ENCODE measurements around the gene CT45A1.
"Not testable (repeated sequence)": the region's sequence is repeated elsewhere in the genome, so short reads cannot be mapped to it uniquely, and the experiment has no call there.

Gene CT45A1

DNA sequence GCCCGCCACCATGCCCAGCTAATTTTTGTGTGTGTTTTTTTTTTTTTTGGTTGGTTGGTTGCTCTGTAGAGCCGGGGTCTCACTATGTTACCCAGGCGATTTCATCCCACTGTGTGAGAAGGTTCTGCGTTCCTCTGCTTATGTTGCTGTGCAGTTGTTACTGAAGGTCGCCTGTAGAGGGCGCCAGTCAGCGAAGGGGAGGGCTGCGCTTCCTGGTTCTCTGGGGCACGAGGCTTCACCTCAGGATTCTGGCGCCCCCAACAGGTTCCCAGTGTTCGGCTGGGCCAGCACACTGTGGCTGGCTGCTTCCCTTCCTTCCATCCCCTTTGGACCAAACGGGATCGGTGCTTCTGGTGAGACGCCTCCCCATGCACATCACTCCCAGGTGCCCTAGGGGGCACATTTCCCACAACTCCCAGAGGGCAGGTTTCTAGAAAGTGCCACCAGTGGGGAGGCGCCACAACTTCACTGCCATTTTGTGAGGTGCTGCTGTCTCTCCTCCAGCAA lies at the start of gene CT45A1:
CT45A1 (plus strand) TSS at position 457 of the 507 bp plus-strand sequence. CDS start 5,302 bp downstream, outside the sequence.
- POLR2A ChIA-PET; DNase-seq (ENCODE audit: extremely low spot score); CTCF ChIA-PET: not testable (repeated sequence)

- DNase-seq (ENCODE audit: extremely low spot score); CTCF ChIA-PET; POLR2A ChIA-PET: not testable (repeated sequence)
These were observed 40.5 kb upstream of the CT45A1 start for GRCh38 chrX:135672979-135673378.

DNA sequence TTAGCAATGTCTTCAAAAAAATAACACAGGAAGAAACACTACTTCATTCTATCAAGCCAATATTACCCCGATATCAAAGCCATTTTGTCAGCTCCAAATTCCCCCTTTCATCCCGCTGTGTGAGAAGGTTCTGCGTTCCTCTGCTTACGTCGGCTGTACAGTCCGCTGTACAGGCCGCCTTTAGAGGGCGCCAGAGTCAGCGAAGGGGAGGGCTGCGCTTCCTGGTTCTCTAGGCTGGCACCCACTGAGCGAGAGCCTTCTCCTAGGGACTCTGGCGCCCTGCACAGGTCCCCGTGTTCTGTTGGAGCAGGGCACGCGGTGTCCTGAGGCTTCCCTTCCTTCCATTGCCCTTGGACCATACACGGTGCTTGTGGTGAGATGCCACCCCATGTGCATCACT lies 25.3 kb upstream of the CT45A1 start:
- peak; percentile 39 for DNase-seq (ENCODE audit: extremely low spot score)
- CTCF ChIA-PET = no interaction called here
- POLR2A ChIA-PET = no interaction called here
- TF ChIP-seq ARNT (IDR thresholded peaks at IDR 0.05) = no peak
- TF ChIP-seq TARDBP (IDR thresholded peaks at IDR 0.05) = no peak
- TF ChIP-seq CTBP1 (IDR thresholded peaks at IDR 0.05; ENCODE audit: borderline replicate concordance) = no peak
- TF ChIP-seq FOXM1 (IDR thresholded peaks at IDR 0.05; ENCODE audit: borderline replicate concordance) = peak; percentile 23; the same call in 1 of the 2 replicates
- TF ChIP-seq ELF4 (IDR thresholded peaks at IDR 0.05) = no peak
- TF ChIP-seq LEF1 (IDR thresholded peaks at IDR 0.05; ENCODE audit: borderline replicate concordance) = no peak
- TF ChIP-seq HDGF (IDR thresholded peaks at IDR 0.05; ENCODE audit: borderline replicate concordance) = no peak
- no peak for TF ChIP-seq NFRKB (IDR thresholded peaks at IDR 0.05)
- no peak for TF ChIP-seq SP1 (IDR thresholded peaks at IDR 0.05)
- TF ChIP-seq ZNF384 (IDR thresholded peaks at IDR 0.05) = no peak
- no peak for TF ChIP-seq FOXA1 (IDR thresholded peaks at IDR 0.05)
- no peak for TF ChIP-seq FOXK2 (IDR thresholded peaks at IDR 0.05)
- TF ChIP-seq PKNOX1 (IDR thresholded peaks at IDR 0.05) = no peak
- TF ChIP-seq L3MBTL2 (conservative IDR thresholded peaks at IDR 0.05) = 0 out of 2 replicates have a peak, but pooled peaks have one; percentile 32

DNA sequence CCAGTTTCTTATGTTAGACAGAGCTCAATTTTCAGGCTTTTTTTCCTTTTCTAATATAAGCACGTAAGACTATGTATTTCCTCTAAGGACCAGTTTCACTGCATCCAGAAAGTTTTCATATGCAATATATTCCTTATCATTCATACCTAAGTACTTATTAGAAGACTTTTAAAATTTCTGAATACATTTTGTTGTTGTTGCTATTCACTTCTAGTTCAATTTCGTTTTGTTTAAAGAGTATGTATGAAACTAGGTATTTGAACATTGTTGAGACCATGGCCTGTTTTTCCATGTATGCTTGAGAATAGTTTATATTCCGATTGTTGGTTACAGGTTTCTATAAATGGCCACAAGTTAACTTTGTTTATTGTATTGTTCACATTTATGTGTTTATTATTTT lies 18.0 kb upstream of the CT45A1 start:
- ChIA-PET CTCF (no interaction called here), POLR2A (no interaction called here)
- TF ChIP-seq SP1 (IDR thresholded peaks at IDR 0.05) = no peak
- no peak for TF ChIP-seq ELF4 (IDR thresholded peaks at IDR 0.05)
- no peak for DNase-seq (ENCODE audit: extremely low spot score)

DNA sequence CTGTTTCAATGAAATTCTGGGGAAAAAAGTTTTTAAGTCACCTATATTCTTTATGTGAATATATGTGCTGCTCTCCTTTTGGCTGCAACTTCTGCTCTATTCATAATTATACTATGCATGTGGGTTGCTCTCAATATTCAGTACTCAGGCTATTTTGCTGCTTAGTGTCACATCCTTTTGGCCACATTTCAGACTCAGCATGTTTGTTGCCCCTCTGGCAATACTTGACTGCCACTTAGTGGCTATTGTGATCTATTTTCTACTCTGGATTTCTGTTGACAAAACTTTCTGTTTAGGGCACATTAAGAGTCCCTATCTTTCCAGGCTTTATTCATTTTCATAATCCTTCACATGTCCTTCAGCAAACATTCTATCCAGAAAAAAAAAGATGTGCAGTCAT lies 15.8 kb upstream of the CT45A1 start:
- TF ChIP-seq L3MBTL2 (conservative IDR thresholded peaks at IDR 0.05) (no peak), ARNT (IDR thresholded peaks at IDR 0.05) (no peak)
- ChIA-PET POLR2A (no interaction called here), CTCF (interaction anchor here (1.1 kb wide), 1 partner anchor 10 kb away, joined by 3 read pairs; no protein-coding TSS in a partner anchor)
- no peak for DNase-seq (ENCODE audit: extremely low spot score)

- ChIA-PET CTCF (interaction anchor here (0.7 kb wide), 1 partner anchor 9 kb away, joined by 3 read pairs; no protein-coding TSS in a partner anchor), POLR2A (no interaction called here)
- DNase-seq (ENCODE audit: extremely low spot score) = no peak
- TF ChIP-seq NFRKB (IDR thresholded peaks at IDR 0.05) (no peak), SUZ12 (IDR thresholded peaks at IDR 0.05) (no peak), TARDBP (IDR thresholded peaks at IDR 0.05) (no peak), FOXA1 (IDR thresholded peaks at IDR 0.05) (no peak), ZNF384 (IDR thresholded peaks at IDR 0.05) (no peak), PKNOX1 (IDR thresholded peaks at IDR 0.05) (no peak)
These were observed 14.5 kb upstream of the CT45A1 start for GRCh38 chrX:135698924-135699323.

- TF ChIP-seq BHLHE40 (IDR thresholded peaks at IDR 0.05; ENCODE audit: borderline replicate concordance) = no peak
- no peak for TF ChIP-seq FOXM1 (IDR thresholded peaks at IDR 0.05; ENCODE audit: borderline replicate concordance)
- no peak for TF ChIP-seq HDGF (IDR thresholded peaks at IDR 0.05; ENCODE audit: borderline replicate concordance)
- no peak for TF ChIP-seq SP1 (IDR thresholded peaks at IDR 0.05)
- TF ChIP-seq TARDBP (IDR thresholded peaks at IDR 0.05) = no peak
- TF ChIP-seq NFRKB (IDR thresholded peaks at IDR 0.05) = no peak
- TF ChIP-seq SUZ12 (IDR thresholded peaks at IDR 0.05) = no peak
- TF ChIP-seq ARNT (IDR thresholded peaks at IDR 0.05) = no peak
- no peak for TF ChIP-seq ELF4 (IDR thresholded peaks at IDR 0.05)
- TF ChIP-seq PKNOX1 (IDR thresholded peaks at IDR 0.05) = no peak
- TF ChIP-seq FOXK2 (IDR thresholded peaks at IDR 0.05) = no peak
- no peak for TF ChIP-seq CTBP1 (IDR thresholded peaks at IDR 0.05; ENCODE audit: borderline replicate concordance)
- no peak for TF ChIP-seq ZNF384 (IDR thresholded peaks at IDR 0.05)
- no peak for TF ChIP-seq L3MBTL2 (conservative IDR thresholded peaks at IDR 0.05)
- TF ChIP-seq FOXA1 (IDR thresholded peaks at IDR 0.05) = no peak
- TF ChIP-seq LEF1 (IDR thresholded peaks at IDR 0.05; ENCODE audit: borderline replicate concordance) = no peak
- DNase-seq (ENCODE audit: extremely low spot score) = peak; percentile 74
- CTCF ChIA-PET = interaction anchor here (0.7 to 1.2 kb wide), 3 partner anchors 10 to 269 kb away, joined by 3 read pairs; no protein-coding TSS in a partner anchor
- POLR2A ChIA-PET = no interaction called here
These were observed 5.6 kb upstream of the CT45A1 start for GRCh38 chrX:135707880-135708279.

- TF ChIP-seq SP1 (IDR thresholded peaks at IDR 0.05) (no peak), HDGF (IDR thresholded peaks at IDR 0.05; ENCODE audit: borderline replicate concordance) (no peak), FOXM1 (IDR thresholded peaks at IDR 0.05; ENCODE audit: borderline replicate concordance) (no peak), NFRKB (IDR thresholded peaks at IDR 0.05) (no peak), ARNT (IDR thresholded peaks at IDR 0.05) (no peak), FOXK2 (IDR thresholded peaks at IDR 0.05) (no peak), FOXA1 (IDR thresholded peaks at IDR 0.05) (no peak), ELF4 (IDR thresholded peaks at IDR 0.05) (no peak), L3MBTL2 (conservative IDR thresholded peaks at IDR 0.05) (no peak), PKNOX1 (IDR thresholded peaks at IDR 0.05) (no peak), ZNF384 (IDR thresholded peaks at IDR 0.05) (no peak), SUZ12 (IDR thresholded peaks at IDR 0.05) (no peak)
- DNase-seq (ENCODE audit: extremely low spot score) = no peak
- ChIA-PET CTCF (no interaction called here), POLR2A (no interaction called here)
These were observed 356 bp downstream of the CT45A1 start for GRCh38 chrX:135713795-135714194.

GRCh38 chrX:135734666-135735065 lies 21.2 kb downstream of the CT45A1 start:
- POLR2A ChIA-PET; DNase-seq (ENCODE audit: extremely low spot score); CTCF ChIA-PET: not testable (repeated sequence)
